GM19238 (cell line): ENCODE data around the gene CYP46A1.
"Not testable (repeated sequence)": the region's sequence is repeated elsewhere in the genome, so short reads cannot be mapped to it uniquely, and the experiment has no call there.

ENCODE experiments used
- DNase-seq: peaks from one replicate; pipeline ENCODE4 v3.0.0; 2011; ENCODE audit warnings: low spot score; ENCODE audit not compliant: insufficient read length

CYP46A1 gene

GRCh38 chr14:99683619-99684409, at the start of gene CYP46A1:
CYP46A1 (plus strand) TSS chr14:99684298; CDS start chr14:99684418, 120 bp downstream.
- DNase-seq: peak; percentile 98

- no peak for DNase-seq
Observed at GRCh38 chr14:99634443-99634842, 49.7 kb upstream of the CYP46A1 start.

- no peak for DNase-seq
Observed at GRCh38 chr14:99635116-99635515, 49.0 kb upstream of the CYP46A1 start.

GRCh38 chr14:99636487-99636886, 47.6 kb upstream of the CYP46A1 start:
- no peak for DNase-seq

- DNase-seq: no peak
Observed at GRCh38 chr14:99637624-99638023, 46.5 kb upstream of the CYP46A1 start.

- DNase-seq: not testable (repeated sequence)
Observed at GRCh38 chr14:99642771-99643170, 41.3 kb upstream of the CYP46A1 start.

- DNase-seq: no peak
Observed at GRCh38 chr14:99643343-99643742, 40.8 kb upstream of the CYP46A1 start.

- no peak for DNase-seq
Observed at GRCh38 chr14:99644035-99644587, 40.0 kb upstream of the CYP46A1 start.

- no peak for DNase-seq
Observed at GRCh38 chr14:99644723-99645544, 39.2 kb upstream of the CYP46A1 start, which contains the start of gene HHIPL1. HHIPL1 (plus strand) TSS chr14:99645129; CDS start chr14:99645208, 79 bp downstream.

- DNase-seq: no peak
Observed at GRCh38 chr14:99645545-99646505, 38.3 kb upstream of the CYP46A1 start.

- DNase-seq: no peak
Observed at GRCh38 chr14:99647411-99647810, 36.7 kb upstream of the CYP46A1 start.

- DNase-seq: no peak
Observed at GRCh38 chr14:99648027-99648784, 35.9 kb upstream of the CYP46A1 start.

GRCh38 chr14:99649219-99649618, 34.9 kb upstream of the CYP46A1 start:
- DNase-seq: no peak

GRCh38 chr14:99649643-99650042, 34.5 kb upstream of the CYP46A1 start:
- DNase-seq: no peak

- no peak for DNase-seq
Observed at GRCh38 chr14:99650189-99650588, 33.9 kb upstream of the CYP46A1 start.

- no peak for DNase-seq
Observed at GRCh38 chr14:99651953-99652746, 31.9 kb upstream of the CYP46A1 start.

- no peak for DNase-seq
Observed at GRCh38 chr14:99654235-99654985, 29.7 kb upstream of the CYP46A1 start.

- DNase-seq: no peak
Observed at GRCh38 chr14:99655521-99655920, 28.6 kb upstream of the CYP46A1 start.

- DNase-seq: no peak
Observed at GRCh38 chr14:99656171-99656570, 27.9 kb upstream of the CYP46A1 start.
